SU-DHL-6 (cell line): ENCODE data around the gene POR.

Experiments used
- EZH2phosphoT487 ChIP-seq: fragments of 200-600 bp; sonication (generic), shearing (Covaris generic); conservative IDR thresholded peaks from 2 replicates; pipeline ENCODE4 v1.6.1; 2018; ENCODE audit warnings: mild to moderate bottlenecking, antibody characterized with exemption, low read length, moderate library complexity, mixed read lengths
- TF ChIP-seq, protein P1 (sequence below): fragments of 200-600 bp; sonication (generic); IDR thresholded peaks from one replicate; pipeline ENCODE4 v1.5.1; 2017; ENCODE audit warnings: antibody characterized with exemption, mild to moderate bottlenecking, low read length, moderate library complexity; ENCODE audit not compliant: insufficient read depth, poor library complexity, severe bottlenecking

DNA sequence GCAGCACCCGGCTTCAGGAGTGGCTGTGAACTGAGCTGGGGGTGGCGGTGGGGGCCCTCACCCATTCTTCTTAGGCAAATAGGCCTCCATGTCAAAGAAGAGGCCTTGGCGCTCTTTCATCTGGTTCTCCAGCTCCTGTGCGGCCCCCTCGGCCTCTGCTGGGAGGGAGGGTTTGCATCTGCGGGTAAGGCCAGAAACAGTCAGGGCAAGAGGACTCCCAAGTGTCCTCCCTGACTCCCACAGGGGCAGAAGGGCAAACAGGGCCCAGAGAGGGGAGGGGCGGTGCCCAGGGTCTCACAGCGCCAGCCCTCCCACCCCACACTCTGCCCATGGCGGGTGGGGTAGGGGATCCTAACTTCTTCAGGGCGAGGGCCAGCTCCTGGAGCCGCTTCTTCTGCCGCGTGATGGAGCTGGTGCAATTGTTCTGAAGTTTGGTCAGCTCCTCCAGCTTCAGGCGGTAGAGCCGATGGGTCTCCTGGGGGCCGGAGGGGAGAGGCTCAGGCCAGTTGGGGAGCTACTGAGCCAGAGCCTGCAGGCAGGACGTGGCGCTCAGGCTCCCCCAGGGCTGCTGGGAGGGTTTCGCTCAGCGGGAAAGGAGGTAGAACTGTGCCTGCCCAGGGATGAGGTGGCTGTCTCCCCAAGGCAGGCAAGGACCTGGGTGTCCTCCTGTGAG lies 77.3 kb downstream of the POR start:
- TF ChIP-seq EZH2phosphoT487 = no peak
- TF ChIP-seq, protein P1, sequence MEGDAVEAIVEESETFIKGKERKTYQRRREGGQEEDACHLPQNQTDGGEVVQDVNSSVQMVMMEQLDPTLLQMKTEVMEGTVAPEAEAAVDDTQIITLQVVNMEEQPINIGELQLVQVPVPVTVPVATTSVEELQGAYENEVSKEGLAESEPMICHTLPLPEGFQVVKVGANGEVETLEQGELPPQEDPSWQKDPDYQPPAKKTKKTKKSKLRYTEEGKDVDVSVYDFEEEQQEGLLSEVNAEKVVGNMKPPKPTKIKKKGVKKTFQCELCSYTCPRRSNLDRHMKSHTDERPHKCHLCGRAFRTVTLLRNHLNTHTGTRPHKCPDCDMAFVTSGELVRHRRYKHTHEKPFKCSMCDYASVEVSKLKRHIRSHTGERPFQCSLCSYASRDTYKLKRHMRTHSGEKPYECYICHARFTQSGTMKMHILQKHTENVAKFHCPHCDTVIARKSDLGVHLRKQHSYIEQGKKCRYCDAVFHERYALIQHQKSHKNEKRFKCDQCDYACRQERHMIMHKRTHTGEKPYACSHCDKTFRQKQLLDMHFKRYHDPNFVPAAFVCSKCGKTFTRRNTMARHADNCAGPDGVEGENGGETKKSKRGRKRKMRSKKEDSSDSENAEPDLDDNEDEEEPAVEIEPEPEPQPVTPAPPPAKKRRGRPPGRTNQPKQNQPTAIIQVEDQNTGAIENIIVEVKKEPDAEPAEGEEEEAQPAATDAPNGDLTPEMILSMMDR = no peak
